Right lobe of liver (tissue), 6 donors: ENCODE data around the gene CCDC137. TPM values are rescaled to one million over a fixed set of nuclear protein-coding genes. Genes with fewer than 3 reads are reported as not detected.

Experiments
- ATAC-seq, 4 donors: fragments of 200-7000 bp; cut with Tn5 transposase; one replicate each; pipeline ENCODE4 v1.9.1; 2020; ENCODE audit warnings: mild to moderate bottlenecking in 4 of 4, moderate library complexity in 4 of 4
- DNase-seq, 3 donors: peaks; one replicate each; pipeline ENCODE4 v3.0.0-alpha.2; 2020
- H3K27ac ChIP-seq, 3 donors: fragments of 200-600 bp; one replicate each; pipeline ENCODE4 v1.8.0; 2022
- H3K27me3 ChIP-seq, 2 donors: fragments of 200-600 bp; one replicate each; pipeline ENCODE4 v1.8.0; 2022
- H3K36me3 ChIP-seq, 4 donors: fragments of 200-600 bp; sonication (generic) in 1 of 4; one replicate each; pipeline versions ENCODE4 v1.5.1 to v1.8.0; 2017 to 2022; ENCODE audit warnings: control low read depth in 1 of 4
- H3K4me1 ChIP-seq, 4 donors: fragments of 200-600 bp; sonication (generic) in 1 of 4; one replicate each; pipeline versions ENCODE4 v1.5.1 to v1.8.0; 2017 to 2022; ENCODE audit warnings: control low read depth in 1 of 4
- H3K4me3 ChIP-seq, 3 donors: fragments of 200-600 bp; one replicate each; pipeline ENCODE4 v1.8.0; 2022
- H3K9me3 ChIP-seq, 4 donors: fragments of 200-600 bp; sonication (generic) in 1 of 4; one replicate each; pipeline versions ENCODE4 v1.5.1 to v1.8.0; 2017 to 2022; ENCODE audit warnings: control low read depth in 1 of 4
- POLR2A ChIP-seq: fragments of 450-650 bp; IDR thresholded peaks from one replicate; pipeline ENCODE4 v1.6.1; 2017; ENCODE audit warnings: antibody characterized with exemption, mild to moderate bottlenecking
- WGBS: methylation state at CpG from one replicate; pipeline ENCODE4 v1.1.6; 2018; ENCODE audit warnings: low coverage, low lambda C conversion rate; ENCODE audit not compliant: insufficient coverage; ENCODE audit errors: missing lambda C conversion rate; 5-methylcytosine and 5-hydroxymethylcytosine counted together
- intact Hi-C, 2 donors: fragments of 100-400 bp; cut with DNase I; formaldehyde crosslinking; loops; one replicate each; pipeline versions ENCODE4 v1.11.2 to v1.14.1; 2022
- total RNA-seq, 6 experiments: library from RNA; depleted of rRNA in 2 of 6; stranded (reverse); fragments of >200 nt in 2 of 6; fragmentation: NEBNext Ultra II Directional in 3 of 6; extraction: Animal tissue kit (Norgen Biotek cat#: 25700) in 3 of 6; gene quantifications; one replicate each; pipeline versions ENCODE4 v1.1.0 to v1.2.4, GENCODE V29; 2016 to 2023
- TF ChIP-seq, protein P1 (sequence below), 4 donors: fragments of 200-600 bp in 3 of 4; fragments of 450-650 bp in 1 of 4; IDR thresholded peaks; one replicate each; pipeline versions ENCODE4 v1.5.1 to v1.8.0; 2016 to 2022; ENCODE audit warnings: antibody characterized with exemption in 4 of 4, mild to moderate bottlenecking in 2 of 4
- donor health status: DM: no; HTN: yes; CAD: no.
- donor health status: DM: no; HTN: no; CAD: no.
- donor health status: DM: no; HTN: no; CAD: no.
- donor health status: DM: no; HTN: yes; CAD: no.
- donor health status: DM: no; HTN: yes; CAD: no.

CCDC137 gene
- total RNA-seq, 6 experiments from 2014 or later: 5.5 to 35.0 (median 6.5) TPM

DNA sequence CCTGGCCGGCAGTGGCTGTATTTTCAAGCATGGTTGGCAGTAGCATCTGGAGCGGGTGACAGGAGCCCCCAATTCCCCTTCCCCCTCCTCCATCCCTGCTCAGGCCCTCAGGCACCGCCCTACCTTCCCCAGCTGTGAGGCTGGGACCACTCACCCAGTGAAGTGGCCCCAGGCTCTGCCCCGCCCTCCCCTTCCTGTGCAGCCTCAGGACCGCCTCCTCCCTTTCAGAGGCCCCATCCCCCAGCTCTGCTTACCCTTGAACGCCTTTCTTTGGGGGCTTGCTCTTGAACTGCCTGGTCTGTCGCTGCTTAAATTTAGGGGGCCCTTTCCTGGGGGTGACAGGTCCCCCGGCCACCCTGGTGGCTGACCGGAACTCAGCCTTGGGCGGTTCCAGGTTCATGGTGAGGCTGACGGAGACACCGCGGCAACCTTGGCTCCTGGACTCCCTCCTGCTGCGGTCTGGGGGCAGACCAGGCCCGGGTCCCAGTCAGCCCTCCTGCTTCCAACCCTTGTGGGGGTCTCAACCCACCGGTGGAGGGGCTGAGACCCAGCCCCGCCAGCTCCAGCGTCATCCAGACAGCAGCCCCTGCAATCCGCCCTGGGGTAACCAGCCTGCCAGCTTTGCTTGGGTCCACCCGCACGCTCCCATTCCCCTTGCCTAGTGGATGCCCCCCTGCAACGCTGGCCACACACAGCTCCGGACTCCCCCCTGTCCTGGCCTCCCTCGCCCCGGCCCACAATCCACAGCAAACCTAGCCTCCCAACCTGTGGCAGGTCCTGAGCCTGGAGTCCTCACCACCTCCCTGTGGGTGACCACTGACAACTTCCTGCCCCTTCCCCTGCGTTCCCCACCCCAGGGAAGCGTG, 13.4 kb upstream of the CCDC137 start:
- H3K4me1 ChIP-seq: no peaks in the 10 kb centered on the region
- ATAC-seq (peak; percentile 8 to 41 (median 23)), DNase-seq (no peak)
- intact Hi-C loops: no loop called here
- 43% methylated on average over 8 of the region's 27 CpGs for WGBS
- peaks cover 0 to 8% of the 10 kb centered on the region in 2 donors for H3K27me3 ChIP-seq
- H3K36me3 ChIP-seq: no peaks in the 10 kb centered on the region
- TF ChIP-seq, protein P1, sequence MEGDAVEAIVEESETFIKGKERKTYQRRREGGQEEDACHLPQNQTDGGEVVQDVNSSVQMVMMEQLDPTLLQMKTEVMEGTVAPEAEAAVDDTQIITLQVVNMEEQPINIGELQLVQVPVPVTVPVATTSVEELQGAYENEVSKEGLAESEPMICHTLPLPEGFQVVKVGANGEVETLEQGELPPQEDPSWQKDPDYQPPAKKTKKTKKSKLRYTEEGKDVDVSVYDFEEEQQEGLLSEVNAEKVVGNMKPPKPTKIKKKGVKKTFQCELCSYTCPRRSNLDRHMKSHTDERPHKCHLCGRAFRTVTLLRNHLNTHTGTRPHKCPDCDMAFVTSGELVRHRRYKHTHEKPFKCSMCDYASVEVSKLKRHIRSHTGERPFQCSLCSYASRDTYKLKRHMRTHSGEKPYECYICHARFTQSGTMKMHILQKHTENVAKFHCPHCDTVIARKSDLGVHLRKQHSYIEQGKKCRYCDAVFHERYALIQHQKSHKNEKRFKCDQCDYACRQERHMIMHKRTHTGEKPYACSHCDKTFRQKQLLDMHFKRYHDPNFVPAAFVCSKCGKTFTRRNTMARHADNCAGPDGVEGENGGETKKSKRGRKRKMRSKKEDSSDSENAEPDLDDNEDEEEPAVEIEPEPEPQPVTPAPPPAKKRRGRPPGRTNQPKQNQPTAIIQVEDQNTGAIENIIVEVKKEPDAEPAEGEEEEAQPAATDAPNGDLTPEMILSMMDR (IDR thresholded peaks at IDR 0.05): no peak
- no peak for TF ChIP-seq POLR2A
- H3K27ac ChIP-seq: no peak overlapping the region
- H3K9me3 ChIP-seq: no peaks in the 10 kb centered on the region
- H3K4me3 ChIP-seq: peak overlapping the region in 1 of 3 donors; percentile 7

DNA sequence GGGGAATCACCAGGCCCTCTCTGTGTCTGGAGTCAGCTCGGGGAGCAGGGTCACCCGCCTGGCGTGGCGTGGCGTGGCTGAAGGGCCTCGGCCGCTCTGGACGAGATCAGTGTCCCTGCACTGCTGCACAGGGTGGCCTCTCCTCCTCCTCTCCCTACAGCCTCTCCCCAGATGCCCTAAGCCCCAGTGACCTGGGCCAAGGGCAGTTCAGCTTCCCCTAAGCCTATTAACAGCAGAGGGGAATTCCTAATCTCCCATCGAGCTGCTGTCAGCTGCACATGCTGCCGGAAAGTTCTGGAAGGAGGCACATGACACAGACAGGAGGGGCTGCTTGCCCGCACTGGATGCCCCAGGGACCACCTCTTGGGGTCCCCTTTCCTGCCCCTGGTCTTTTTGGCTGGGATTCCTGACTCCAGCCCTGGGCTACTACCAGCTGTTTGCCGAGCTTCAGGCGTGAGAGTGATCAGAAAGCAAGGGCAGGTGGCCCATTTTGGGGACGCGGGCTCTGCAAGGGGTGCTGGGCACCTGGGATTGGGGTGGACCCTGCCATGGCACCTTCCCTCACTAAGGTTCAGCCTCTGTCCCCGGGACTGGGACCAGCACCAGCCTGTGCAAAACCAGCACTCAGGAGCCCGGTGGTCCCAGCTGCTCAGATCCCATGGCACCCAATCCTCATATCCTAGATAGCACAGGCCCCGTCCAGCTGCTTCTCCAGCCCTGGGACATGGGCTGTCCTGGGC, 11.0 kb upstream of the CCDC137 start:
- no peaks in the 10 kb centered on the region for H3K4me1 ChIP-seq
- no peak overlapping the region for H3K27ac ChIP-seq
- peak in 2 of 4 donors; percentile 31 to 35 for ATAC-seq
- H3K9me3 ChIP-seq: no peaks in the 10 kb centered on the region
- no peak overlapping the region for H3K4me3 ChIP-seq
- no peak for TF ChIP-seq POLR2A
- TF ChIP-seq, protein P1 (IDR thresholded peaks at IDR 0.05): no peak
- intact Hi-C loops: no loop called here
- no peaks in the 10 kb centered on the region for H3K36me3 ChIP-seq
- no peaks in the 10 kb centered on the region for H3K27me3 ChIP-seq
- 30% methylated on average over 3 of the region's 18 CpGs for WGBS
- DNase-seq: no peak

DNA sequence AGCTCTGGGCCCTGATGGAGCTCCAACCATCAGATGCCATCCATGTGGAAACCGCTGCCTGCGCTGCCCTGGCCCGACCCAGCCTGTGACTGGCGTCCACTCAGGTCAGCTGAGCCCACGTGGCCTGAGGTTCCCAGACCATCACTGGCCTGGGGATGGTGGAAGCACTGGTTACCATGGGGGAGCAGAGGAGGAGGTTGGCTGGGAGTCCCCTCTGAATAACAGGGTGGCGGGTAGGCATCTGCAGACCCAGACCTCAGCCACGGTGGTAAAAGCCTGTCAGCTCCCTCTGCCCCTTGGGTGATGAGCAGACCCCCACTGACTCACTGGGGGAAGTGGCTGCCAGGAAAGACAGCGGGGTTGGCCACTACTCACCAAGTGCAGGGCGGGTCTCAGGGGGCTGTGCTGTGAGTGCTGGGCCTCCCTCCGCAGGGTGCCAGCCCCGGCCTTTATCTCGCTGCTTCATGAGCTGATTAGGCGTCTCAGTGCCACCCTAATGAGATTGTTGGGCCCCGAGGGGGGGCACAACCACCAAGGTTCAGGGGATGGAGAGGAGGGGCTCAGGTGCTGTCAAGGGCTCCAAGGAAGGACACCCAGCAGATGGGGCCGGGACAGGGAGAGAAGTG, 10.3 kb upstream of the CCDC137 start, which contains the start of gene PDE6G:
PDE6G (minus strand) TSS at position 425 of the 626 bp plus-strand sequence. CDS start 3,237 bp downstream, outside the sequence.
- DNase-seq (no peak), ATAC-seq (no peak)
- Histone ChIP-seq H3K4me1 (no peaks in the 10 kb centered on the region), H3K27me3 (no peaks in the 10 kb centered on the region), H3K36me3 (no peaks in the 10 kb centered on the region), H3K9me3 (no peaks in the 10 kb centered on the region), H3K27ac (no peak within 1 kb of the TSS), H3K4me3 (no peak within 1 kb of the TSS)
- intact Hi-C loops: no loop called here
- WGBS: no CpG with 5 or more reads among the region's 15 CpGs
- no peak for TF ChIP-seq POLR2A
- TF ChIP-seq, protein P1 (IDR thresholded peaks at IDR 0.05): no peak

DNA sequence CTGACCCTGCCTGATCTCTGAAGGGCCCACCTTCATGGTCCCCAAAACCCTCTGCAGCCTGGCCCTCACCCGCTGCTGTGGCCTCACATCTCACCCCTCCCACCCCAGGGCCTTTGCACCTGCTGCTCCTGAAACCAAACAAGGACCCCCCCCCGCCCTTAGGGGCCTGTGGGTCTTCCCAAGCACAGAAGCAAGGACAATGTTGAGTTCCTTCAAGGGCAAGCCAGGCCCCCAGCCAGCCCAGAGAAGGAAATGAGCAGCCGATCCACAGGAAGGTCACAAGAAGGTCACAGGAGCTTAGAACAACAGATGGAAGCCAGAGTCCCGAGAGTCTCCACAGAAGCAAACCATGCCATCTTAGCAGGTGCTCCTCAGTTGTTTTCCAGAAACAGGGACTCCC, 9.7 kb upstream of the CCDC137 start:
- Histone ChIP-seq H3K27ac (no peak overlapping the region), H3K36me3 (no peaks in the 10 kb centered on the region), H3K4me1 (no peaks in the 10 kb centered on the region), H3K9me3 (no peaks in the 10 kb centered on the region), H3K4me3 (no peak overlapping the region), H3K27me3 (no peaks in the 10 kb centered on the region)
- TF ChIP-seq POLR2A: no peak
- TF ChIP-seq, protein P1 (IDR thresholded peaks at IDR 0.05): no peak
- WGBS: no CpG with 5 or more reads among the region's 4 CpGs
- intact Hi-C loops: no loop called here
- ATAC-seq: peak in 3 of 4 donors; percentile 19 to 40 (median 32)
- DNase-seq: no peak
